ENCODE measurements around the gene CNNM1. TPM values are rescaled to one million over a fixed set of nuclear protein-coding genes. Genes with fewer than 3 reads are reported as not detected.
A peak's percentile ranks its signal among the peaks of the same experiment; 100 is the strongest.

Gene CNNM1
- total RNA-seq, 1 experiment from 2014 or later = not detected

DNA sequence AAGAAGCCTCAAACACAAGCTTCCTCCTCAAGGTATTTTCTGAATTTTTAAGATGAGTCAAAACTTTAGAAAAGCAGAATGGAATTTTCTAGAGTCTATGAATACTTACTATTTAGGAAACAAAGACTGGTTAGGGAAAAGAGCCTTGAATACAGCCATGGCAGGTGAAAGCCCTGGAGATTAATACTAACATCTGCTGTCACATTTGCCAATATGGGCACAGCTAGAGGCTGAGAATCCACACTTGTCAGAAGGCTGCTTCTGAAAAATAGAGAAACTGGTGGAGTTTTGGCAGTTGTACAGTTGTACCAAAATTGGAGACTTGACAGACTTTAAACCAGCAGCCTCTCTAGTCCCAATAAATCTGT, 24.3 kb upstream of the CNNM1 start:
- H3K27me3 ChIP-seq (replicated peaks; ENCODE audit: control insufficient read depth, insufficient read depth, low read length) = no peaks in the 10 kb centered on the region
- TF ChIP-seq, protein P1, sequence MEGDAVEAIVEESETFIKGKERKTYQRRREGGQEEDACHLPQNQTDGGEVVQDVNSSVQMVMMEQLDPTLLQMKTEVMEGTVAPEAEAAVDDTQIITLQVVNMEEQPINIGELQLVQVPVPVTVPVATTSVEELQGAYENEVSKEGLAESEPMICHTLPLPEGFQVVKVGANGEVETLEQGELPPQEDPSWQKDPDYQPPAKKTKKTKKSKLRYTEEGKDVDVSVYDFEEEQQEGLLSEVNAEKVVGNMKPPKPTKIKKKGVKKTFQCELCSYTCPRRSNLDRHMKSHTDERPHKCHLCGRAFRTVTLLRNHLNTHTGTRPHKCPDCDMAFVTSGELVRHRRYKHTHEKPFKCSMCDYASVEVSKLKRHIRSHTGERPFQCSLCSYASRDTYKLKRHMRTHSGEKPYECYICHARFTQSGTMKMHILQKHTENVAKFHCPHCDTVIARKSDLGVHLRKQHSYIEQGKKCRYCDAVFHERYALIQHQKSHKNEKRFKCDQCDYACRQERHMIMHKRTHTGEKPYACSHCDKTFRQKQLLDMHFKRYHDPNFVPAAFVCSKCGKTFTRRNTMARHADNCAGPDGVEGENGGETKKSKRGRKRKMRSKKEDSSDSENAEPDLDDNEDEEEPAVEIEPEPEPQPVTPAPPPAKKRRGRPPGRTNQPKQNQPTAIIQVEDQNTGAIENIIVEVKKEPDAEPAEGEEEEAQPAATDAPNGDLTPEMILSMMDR (IDR thresholded peaks at IDR 0.05; ENCODE audit: insufficient read depth in 1 of 2, low read depth in 1 of 2, low read length in 1 of 2, severe bottlenecking in 1 of 2, unreplicated experiment in 1 of 2) = no peak
- no peaks in the 10 kb centered on the region for H3K36me3 Mint-ChIP-seq (ENCODE audit: insufficient read depth, unreplicated experiment)
- BruUV-seq (replicated peaks) = no TSS peak
- no peaks in the 10 kb centered on the region for H3K36me3 ChIP-seq (ENCODE audit: control insufficient read depth, insufficient read depth, low read length)
- no peak overlapping the region for H3K4me3 ChIP-seq (ENCODE audit: low read depth, low read length)
- peak overlapping the region; percentile 27 for H3K27ac Mint-ChIP-seq (ENCODE audit: unreplicated experiment)
- no peaks in the 10 kb centered on the region for H3K27me3 Mint-ChIP-seq (ENCODE audit: insufficient read depth, unreplicated experiment)
- ChIA-PET CTCF (interaction anchor here (0.6 kb wide), 1 partner anchor 46 kb away, joined by 3 read pairs; no protein-coding TSS in a partner anchor), POLR2A (no interaction called here)
- DNase-seq = no peak
- peaks cover 20% of the 10 kb centered on the region for H3K4me1 ChIP-seq
- peaks cover 9% of the 10 kb centered on the region for H3K9me3 ChIP-seq
- intact Hi-C loops (cut with micrococcal nuclease; ENCODE audit: unreplicated experiment) = no loop called here
- peaks cover 6% of the 10 kb centered on the region for H3K4me1 Mint-ChIP-seq (ENCODE audit: low read depth, unreplicated experiment)
- H3K4me3 Mint-ChIP-seq (ENCODE audit: unreplicated experiment) = peak overlapping the region; percentile 5
- peaks cover 14% of the 10 kb centered on the region for H3K9me3 Mint-ChIP-seq (ENCODE audit: unreplicated experiment)

DNA sequence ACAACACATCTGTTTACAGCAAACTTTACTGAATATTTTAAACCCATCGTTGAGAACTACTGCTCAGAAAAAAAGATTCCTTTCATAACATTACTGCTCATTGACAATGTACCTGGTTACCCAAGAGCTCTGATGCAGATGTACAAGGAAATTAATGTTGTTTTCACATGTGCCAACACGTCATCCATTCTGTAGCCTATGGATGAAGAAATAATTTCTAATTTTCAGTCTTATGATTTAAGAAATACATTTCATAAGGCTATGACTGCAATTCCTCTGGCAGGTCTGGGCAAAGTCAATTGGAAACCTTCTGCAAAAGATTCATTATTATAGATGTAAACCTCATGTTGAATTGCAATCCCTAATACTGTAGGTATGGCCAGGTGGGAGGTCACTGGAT, 16.7 kb upstream of the CNNM1 start:
- ChIA-PET POLR2A (no interaction called here), CTCF (no interaction called here)
- Mint-ChIP-seq H3K4me3 (ENCODE audit: unreplicated experiment) (no peak overlapping the region), H3K4me1 (ENCODE audit: low read depth, unreplicated experiment) (no peaks in the 10 kb centered on the region), H3K27me3 (ENCODE audit: insufficient read depth, unreplicated experiment) (no peaks in the 10 kb centered on the region), H3K27ac (ENCODE audit: unreplicated experiment) (no peak overlapping the region), H3K9me3 (ENCODE audit: unreplicated experiment) (peaks cover 20% of the 10 kb centered on the region), H3K36me3 (ENCODE audit: insufficient read depth, unreplicated experiment) (no peaks in the 10 kb centered on the region)
- intact Hi-C loops (cut with micrococcal nuclease; ENCODE audit: unreplicated experiment) = no loop called here
- Histone ChIP-seq H3K36me3 (ENCODE audit: control insufficient read depth, insufficient read depth, low read length) (no peaks in the 10 kb centered on the region), H3K4me1 (no peaks in the 10 kb centered on the region), H3K27me3 (replicated peaks; ENCODE audit: control insufficient read depth, insufficient read depth, low read length) (no peaks in the 10 kb centered on the region), H3K4me3 (ENCODE audit: low read depth, low read length) (no peak overlapping the region), H3K9me3 (peaks cover 11% of the 10 kb centered on the region)
- TF ChIP-seq, protein P1 (IDR thresholded peaks at IDR 0.05; ENCODE audit: insufficient read depth in 1 of 2, low read depth in 1 of 2, low read length in 1 of 2, severe bottlenecking in 1 of 2, unreplicated experiment in 1 of 2) = no peak
- DNase-seq = no peak
- no TSS peak for BruUV-seq (replicated peaks)

DNA sequence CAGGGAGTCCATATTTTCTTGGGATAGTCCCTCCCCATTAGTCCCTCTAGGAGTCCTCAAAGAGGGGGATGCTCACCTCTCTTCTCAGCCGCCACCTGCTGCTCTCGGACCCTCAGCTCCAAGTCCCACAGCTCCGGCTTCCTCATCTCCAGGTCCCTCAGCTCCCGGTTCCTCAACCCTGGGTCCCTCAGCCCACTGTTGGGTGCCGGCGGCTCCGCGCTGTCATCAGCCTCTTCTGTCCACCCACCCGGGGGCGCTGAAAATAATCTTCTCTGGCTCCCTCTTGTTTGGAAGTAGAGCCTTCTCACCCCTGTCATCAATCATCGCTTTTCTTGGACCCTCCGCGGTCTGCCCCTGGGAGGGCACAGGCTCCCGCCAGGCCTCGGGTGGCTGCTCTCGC, 13.3 kb upstream of the CNNM1 start:
- TF ChIP-seq, protein P1 (IDR thresholded peaks at IDR 0.05; ENCODE audit: insufficient read depth in 1 of 2, low read depth in 1 of 2, low read length in 1 of 2, severe bottlenecking in 1 of 2, unreplicated experiment in 1 of 2) = no peak
- CTCF ChIA-PET = no interaction called here
- DNase-seq = no peak
- no peaks in the 10 kb centered on the region for H3K27me3 Mint-ChIP-seq (ENCODE audit: insufficient read depth, unreplicated experiment)
- BruUV-seq (replicated peaks) = no TSS peak
- intact Hi-C loops (cut with micrococcal nuclease; ENCODE audit: unreplicated experiment) = no loop called here
- no peak overlapping the region for H3K4me3 ChIP-seq (ENCODE audit: low read depth, low read length)
- no peaks in the 10 kb centered on the region for H3K4me1 Mint-ChIP-seq (ENCODE audit: low read depth, unreplicated experiment)
- H3K36me3 Mint-ChIP-seq (ENCODE audit: insufficient read depth, unreplicated experiment) = no peaks in the 10 kb centered on the region
- POLR2A ChIA-PET = no interaction called here
- no peaks in the 10 kb centered on the region for H3K4me1 ChIP-seq
- H3K27me3 ChIP-seq (replicated peaks; ENCODE audit: control insufficient read depth, insufficient read depth, low read length) = no peaks in the 10 kb centered on the region
- H3K9me3 ChIP-seq = no peaks in the 10 kb centered on the region; the same call in 1 of the 2 replicates
- H3K27ac Mint-ChIP-seq (ENCODE audit: unreplicated experiment) = no peak overlapping the region
- H3K9me3 Mint-ChIP-seq (ENCODE audit: unreplicated experiment) = no peaks in the 10 kb centered on the region
- no peaks in the 10 kb centered on the region for H3K36me3 ChIP-seq (ENCODE audit: control insufficient read depth, insufficient read depth, low read length)
- H3K4me3 Mint-ChIP-seq (ENCODE audit: unreplicated experiment) = no peak overlapping the region
